ENCODE data around the gene VSNL1.
A peak's percentile ranks its signal among the peaks of the same experiment; 100 is the strongest.

VSNL1 gene

DNA sequence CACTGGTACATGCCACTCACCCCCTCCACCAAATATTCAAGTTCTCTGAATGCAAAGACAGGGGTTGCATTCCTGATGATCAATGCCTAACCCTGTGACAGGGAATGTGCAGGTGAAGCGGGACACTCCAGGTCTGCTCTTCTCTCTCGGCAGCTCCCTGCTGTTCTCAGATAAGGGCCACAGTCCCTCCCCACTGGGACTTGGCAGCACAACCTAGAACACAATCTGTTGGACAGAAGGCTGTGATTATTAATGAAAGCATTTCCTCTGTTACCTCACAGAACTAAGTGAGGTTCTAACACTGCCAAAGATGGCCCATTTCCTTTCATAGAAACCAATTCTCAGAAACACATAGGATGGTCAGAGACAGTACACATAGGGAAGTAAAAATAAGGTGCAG lies 42.7 kb downstream of the VSNL1 start:
- TF ChIP-seq POLR2A (IDR thresholded peaks at IDR 0.05; ENCODE audit: low read length) (no peak), GATA1 (IDR thresholded peaks at IDR 0.05; ENCODE audit: low read depth, low read length) (no peak)
- DNase-seq = no peak

GRCh38 chr2:17583646-17584045 lies 43.1 kb downstream of the VSNL1 start:
- TF ChIP-seq POLR2A (IDR thresholded peaks at IDR 0.05; ENCODE audit: low read length) = no peak
- TF ChIP-seq GATA1 (IDR thresholded peaks at IDR 0.05; ENCODE audit: low read depth, low read length) = no peak
- DNase-seq = no peak

GRCh38 chr2:17584689-17585088 lies 44.2 kb downstream of the VSNL1 start:
- TF ChIP-seq GATA1 (IDR thresholded peaks at IDR 0.05; ENCODE audit: low read depth, low read length) (no peak), POLR2A (IDR thresholded peaks at IDR 0.05; ENCODE audit: low read length) (no peak)
- DNase-seq = no peak

GRCh38 chr2:17587469-17587868 lies 47.0 kb downstream of the VSNL1 start:
- TF ChIP-seq GATA1 (IDR thresholded peaks at IDR 0.05; ENCODE audit: low read depth, low read length) (no peak), POLR2A (IDR thresholded peaks at IDR 0.05; ENCODE audit: low read length) (no peak)
- no peak for DNase-seq

- TF ChIP-seq GATA1 (IDR thresholded peaks at IDR 0.05; ENCODE audit: low read depth, low read length) = no peak
- no peak for TF ChIP-seq POLR2A (IDR thresholded peaks at IDR 0.05; ENCODE audit: low read length)
- DNase-seq = no peak
Observed at GRCh38 chr2:17588031-17588430, 47.5 kb downstream of the VSNL1 start.

DNA sequence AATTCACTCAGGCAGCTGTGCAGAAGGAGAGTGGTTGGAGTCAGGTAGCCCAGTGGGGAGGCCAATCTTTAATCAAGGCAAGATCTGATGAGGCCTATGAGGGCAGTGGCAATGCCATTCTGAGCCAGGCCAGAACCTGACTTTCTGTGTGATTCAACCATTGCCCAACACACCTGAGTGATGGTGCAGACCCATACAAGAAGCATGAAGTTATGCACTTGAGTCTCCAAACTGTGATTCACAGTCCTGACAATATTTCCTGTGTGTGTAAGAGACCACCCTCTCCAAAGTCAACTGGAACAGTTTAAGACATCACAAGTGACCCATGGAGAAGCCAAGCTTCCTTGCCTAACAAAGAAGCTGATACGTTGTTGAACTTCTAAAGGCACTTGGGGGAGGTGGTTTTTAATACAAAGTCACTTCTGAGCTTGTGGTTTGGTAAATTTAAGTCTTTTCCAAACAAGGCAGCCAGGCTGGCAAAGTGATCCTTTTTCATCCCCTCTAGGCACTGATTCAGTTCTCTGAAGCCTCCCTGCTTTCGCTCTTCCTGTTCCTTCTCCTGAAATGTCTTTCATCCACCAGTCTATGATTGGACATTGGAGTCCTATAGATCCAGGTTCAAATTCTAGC lies 49.0 kb downstream of the VSNL1 start:
- DNase-seq = no peak
- TF ChIP-seq GATA1 (IDR thresholded peaks at IDR 0.05; ENCODE audit: low read depth, low read length) (no peak), POLR2A (IDR thresholded peaks at IDR 0.05; ENCODE audit: low read length) (no peak)

DNA sequence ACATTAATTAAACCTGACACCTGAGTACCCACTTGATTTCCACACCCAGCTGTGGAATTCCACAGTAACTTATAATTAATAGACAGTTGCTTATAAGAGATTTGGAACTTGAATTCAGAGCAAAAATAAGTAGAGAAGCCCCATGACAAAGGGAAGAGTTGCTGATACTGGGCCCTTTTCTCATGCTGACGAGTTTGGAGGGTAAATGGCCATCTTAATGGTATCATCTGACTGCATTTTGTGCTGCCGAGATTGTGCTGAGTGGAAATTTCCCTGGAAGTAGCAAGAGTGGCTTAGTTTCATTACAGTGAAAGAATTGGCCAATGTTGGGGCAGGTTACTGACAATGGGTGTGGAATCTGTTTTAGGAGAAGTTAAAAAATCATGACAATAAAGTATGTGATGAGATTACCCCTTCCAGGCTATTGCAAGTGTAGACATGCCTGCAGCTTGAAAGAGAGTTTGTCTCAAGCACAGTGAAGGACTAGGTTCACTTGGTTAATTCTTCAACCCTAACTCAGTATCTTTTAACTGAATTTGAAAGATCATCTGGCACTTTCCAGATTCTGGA lies 49.9 kb downstream of the VSNL1 start:
- TF ChIP-seq POLR2A (IDR thresholded peaks at IDR 0.05; ENCODE audit: low read length) = no peak
- TF ChIP-seq GATA1 (IDR thresholded peaks at IDR 0.05; ENCODE audit: low read depth, low read length) = no peak
- no peak for DNase-seq

DNA sequence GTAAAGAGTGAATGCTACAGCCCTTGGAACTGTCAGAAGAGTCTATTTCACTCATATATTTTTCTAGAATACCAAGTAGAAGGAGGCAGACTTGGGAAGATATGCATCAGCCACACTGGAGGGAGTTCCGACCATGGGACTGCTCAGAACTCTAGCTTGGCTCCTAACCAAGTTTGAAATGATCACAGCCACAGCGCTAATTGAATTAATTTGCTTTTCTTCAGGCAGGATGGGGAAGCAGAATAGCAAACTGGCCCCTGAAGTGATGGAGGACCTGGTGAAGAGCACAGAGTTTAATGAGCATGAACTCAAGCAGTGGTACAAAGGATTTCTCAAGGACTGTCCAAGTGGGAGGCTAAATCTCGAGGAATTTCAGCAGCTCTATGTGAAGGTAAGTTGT lies 51.4 kb downstream of the VSNL1 start:
- TF ChIP-seq GATA1 (IDR thresholded peaks at IDR 0.05; ENCODE audit: low read depth, low read length) (no peak), POLR2A (IDR thresholded peaks at IDR 0.05; ENCODE audit: low read length) (no peak)
- no peak for DNase-seq

DNA sequence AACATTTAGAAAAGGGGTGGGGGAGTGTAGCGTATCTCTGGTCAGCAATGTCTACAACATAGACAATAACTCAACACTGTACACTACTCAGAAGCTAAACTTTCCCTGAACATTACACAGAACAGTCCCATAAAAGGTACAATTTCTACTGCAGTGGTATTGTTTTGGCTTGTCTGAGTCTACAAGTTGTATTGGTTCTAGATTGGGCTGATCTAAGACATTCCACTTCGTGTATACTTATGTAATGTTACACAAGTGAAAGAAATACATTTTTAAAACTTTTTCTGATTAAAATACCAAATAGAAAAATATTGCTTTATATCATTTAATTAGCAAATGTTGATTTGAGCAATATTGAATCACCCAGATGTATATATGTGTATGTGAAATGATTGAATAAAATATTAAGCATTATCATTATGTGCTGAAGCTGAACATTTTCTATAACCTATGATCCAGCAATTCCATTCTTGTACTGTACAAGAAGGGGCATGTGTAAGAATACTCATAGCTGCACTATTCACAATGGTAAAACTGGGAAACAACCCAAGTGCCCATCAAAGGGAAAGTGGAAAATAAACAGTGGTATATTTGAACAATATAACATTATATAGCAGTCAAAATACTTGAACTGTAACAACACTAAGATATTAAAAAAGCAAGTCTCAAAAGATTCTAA lies 52.4 kb downstream of the VSNL1 start:
- TF ChIP-seq POLR2A (IDR thresholded peaks at IDR 0.05; ENCODE audit: low read length) = no peak
- no peak for TF ChIP-seq GATA1 (IDR thresholded peaks at IDR 0.05; ENCODE audit: low read depth, low read length)
- no peak for DNase-seq

GRCh38 chr2:17593445-17593840 lies 52.9 kb downstream of the VSNL1 start:
- TF ChIP-seq GATA1 (IDR thresholded peaks at IDR 0.05; ENCODE audit: low read depth, low read length) (no peak), POLR2A (IDR thresholded peaks at IDR 0.05; ENCODE audit: low read length) (no peak)
- DNase-seq = no peak

DNA sequence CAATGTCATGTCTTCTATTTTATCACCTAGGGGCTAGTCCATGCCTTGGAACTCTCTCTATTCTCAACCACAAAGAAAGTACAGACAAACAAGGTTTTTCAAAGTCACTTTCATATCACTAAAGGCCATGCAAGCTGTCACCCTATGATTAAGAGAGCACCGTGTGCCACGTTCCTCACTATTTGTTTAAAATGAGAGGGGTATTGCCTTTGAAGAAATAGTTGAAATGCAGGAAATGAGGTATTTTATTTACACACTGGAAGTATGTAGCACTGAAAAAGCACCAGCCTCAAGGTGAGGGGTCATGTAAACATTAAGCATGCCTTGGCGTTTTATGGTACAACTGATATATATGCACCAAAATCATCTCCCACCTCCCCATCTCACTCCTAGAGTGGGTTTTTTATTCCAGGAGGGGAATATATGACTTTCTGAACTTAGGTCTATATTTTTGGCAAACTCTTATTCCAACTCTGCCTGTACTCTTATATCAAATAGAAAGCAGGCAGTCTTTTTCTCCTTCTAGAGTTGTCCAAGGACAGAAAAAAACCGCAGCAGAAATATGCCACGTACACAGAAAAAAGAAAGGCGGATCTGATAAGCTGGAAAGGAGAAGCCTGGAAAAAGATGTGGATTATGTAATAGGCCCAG lies 53.5 kb downstream of the VSNL1 start:
- no peak for TF ChIP-seq GATA1 (IDR thresholded peaks at IDR 0.05; ENCODE audit: low read depth, low read length)
- no peak for TF ChIP-seq POLR2A (IDR thresholded peaks at IDR 0.05; ENCODE audit: low read length)
- DNase-seq = peak; percentile 7 to 48

DNA sequence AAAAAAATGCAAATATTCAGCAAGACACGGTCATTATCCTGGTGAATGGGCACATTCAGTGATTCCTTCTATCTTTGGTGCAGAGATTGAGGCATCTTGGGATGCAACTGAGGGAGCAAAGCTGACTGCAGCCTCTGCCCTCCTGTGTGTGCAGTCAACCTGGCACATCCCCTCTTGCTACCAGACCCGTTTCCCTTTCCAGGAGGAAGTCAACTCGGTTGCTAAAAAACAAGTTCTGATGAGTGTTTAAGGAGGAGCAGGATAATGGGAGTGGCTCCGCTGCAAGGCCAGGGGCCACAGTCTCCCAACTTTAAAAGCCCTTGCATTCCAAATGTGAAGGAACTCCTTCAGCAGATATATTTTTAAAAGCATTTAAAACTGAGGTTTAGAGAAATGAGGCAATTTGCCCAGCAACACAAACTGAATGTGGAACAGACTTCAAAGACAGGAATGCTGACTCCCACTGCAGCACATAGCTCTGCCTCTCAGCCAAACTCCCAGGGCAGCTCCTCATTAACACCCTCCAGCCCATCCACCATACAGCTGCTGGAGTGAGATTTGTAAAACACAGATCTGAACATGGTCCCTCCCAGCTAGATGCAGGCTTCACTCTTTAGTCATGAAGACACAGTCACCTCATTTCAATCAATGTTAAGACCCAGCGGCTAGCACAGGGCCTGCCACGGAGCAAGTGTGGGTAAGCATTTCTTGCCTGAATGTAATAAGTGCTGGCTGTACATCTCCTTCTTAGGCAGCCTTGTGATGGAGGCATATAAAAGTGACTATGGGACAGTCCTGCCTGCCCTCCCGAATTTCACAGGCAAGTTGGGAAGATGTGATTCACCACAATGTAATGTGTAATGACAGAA lies 54.3 kb downstream of the VSNL1 start:
- DNase-seq = no peak
- no peak for TF ChIP-seq GATA1 (IDR thresholded peaks at IDR 0.05; ENCODE audit: low read depth, low read length)
- no peak for TF ChIP-seq POLR2A (IDR thresholded peaks at IDR 0.05; ENCODE audit: low read length)

- DNase-seq = no peak
- TF ChIP-seq POLR2A (IDR thresholded peaks at IDR 0.05; ENCODE audit: low read length) (no peak), GATA1 (IDR thresholded peaks at IDR 0.05; ENCODE audit: low read depth, low read length) (no peak)
Observed at GRCh38 chr2:17599617-17600016, 59.1 kb downstream of the VSNL1 start.
